ENCODE results near the gene PCDHB7. TPM values are rescaled to one million over a fixed set of nuclear protein-coding genes. Genes with fewer than 3 reads are reported as not detected.
"Not testable (repeated sequence)": the region's sequence is repeated elsewhere in the genome, so short reads cannot be mapped to it uniquely, and the experiment has no call there.

The PCDHB7 gene
- total and polyA plus RNA-seq, 8 donors, result 2.4 to 5.8 (median 4.3) TPM

- no peak for DNase-seq
- H3K4me3 ChIP-seq, result peak overlapping the region; percentile 12 to 19
- TF ChIP-seq CTCF (IDR thresholded peaks at IDR 0.05), result no peak
- no peaks in the 10 kb centered on the region for H3K4me1 ChIP-seq
- H3K27me3 ChIP-seq, result peaks cover 0 to 11% of the 10 kb centered on the region in 2 donors
- no peaks in the 10 kb centered on the region for H3K36me3 ChIP-seq
- no peak for ATAC-seq
- H3K27ac ChIP-seq, result no peak overlapping the region
- intact Hi-C loops (cut with DNase I), result no loop called here
- H3K9me3 ChIP-seq, result peaks cover 0 to 82% of the 10 kb centered on the region in 2 donors
These were observed 36.7 kb upstream of the PCDHB7 start for GRCh38 chr5:141135718-141136266.

- H3K27ac ChIP-seq; H3K4me1 ChIP-seq; ATAC-seq; H3K36me3 ChIP-seq; intact Hi-C loops (cut with DNase I); DNase-seq; H3K4me3 ChIP-seq: not testable (repeated sequence)
- peaks cover 0 to 81% of the 10 kb centered on the region in 2 donors for H3K9me3 ChIP-seq
- peaks cover 0 to 15% of the 10 kb centered on the region in 2 donors for H3K27me3 ChIP-seq
These were observed 35.1 kb upstream of the PCDHB7 start for GRCh38 chr5:141137346-141137745.

- DNase-seq (peak in 1 of 4 donors; percentile 10), ATAC-seq (no peak)
- intact Hi-C loops (cut with DNase I), result no loop called here
- TF ChIP-seq CTCF (IDR thresholded peaks at IDR 0.05), result no peak
- H3K9me3 ChIP-seq, result peaks cover 0 to 64% of the 10 kb centered on the region in 2 donors
- H3K4me1 ChIP-seq, result no peaks in the 10 kb centered on the region
- H3K36me3 ChIP-seq, result no peaks in the 10 kb centered on the region
- H3K27me3 ChIP-seq, result peaks cover 0 to 19% of the 10 kb centered on the region in 2 donors
- H3K27ac ChIP-seq, result no peak within 1 kb of the TSS
- H3K4me3 ChIP-seq, result no peak within 1 kb of the TSS
These were observed 22.6 kb upstream of the PCDHB7 start, which contains the start of gene PCDHB6 for GRCh38 chr5:141149812-141150211. TSS of gene PCDHB6 (plus strand) at chr5:141150057. CDS start at chr5:141150258, 201 bp downstream.

- Histone ChIP-seq H3K27ac (no peak overlapping the region), H3K36me3 (no peaks in the 10 kb centered on the region), H3K4me1 (no peaks in the 10 kb centered on the region), H3K27me3 (peaks cover 0 to 19% of the 10 kb centered on the region in 2 donors), H3K4me3 (no peak overlapping the region), H3K9me3 (peaks cover 0 to 67% of the 10 kb centered on the region in 2 donors)
- DNase-seq (no peak), ATAC-seq (no peak)
- intact Hi-C loops (cut with DNase I), result no loop called here
- no peak for TF ChIP-seq CTCF (IDR thresholded peaks at IDR 0.05)
These were observed 22.0 kb upstream of the PCDHB7 start for GRCh38 chr5:141150224-141150992.

GRCh38 chr5:141150993-141151325 lies 21.5 kb upstream of the PCDHB7 start:
- Histone ChIP-seq H3K9me3 (peaks cover 0 to 72% of the 10 kb centered on the region in 2 donors), H3K27ac (no peak overlapping the region), H3K4me3 (no peak overlapping the region), H3K36me3 (no peaks in the 10 kb centered on the region), H3K4me1 (no peaks in the 10 kb centered on the region), H3K27me3 (peaks cover 0 to 24% of the 10 kb centered on the region in 2 donors)
- DNase-seq, result no peak
- no peak for ATAC-seq
- no peak for TF ChIP-seq CTCF (IDR thresholded peaks at IDR 0.05)
- intact Hi-C loops (cut with DNase I), result no loop called here

- Histone ChIP-seq H3K9me3 (peaks cover 0 to 79% of the 10 kb centered on the region in 2 donors), H3K27me3 (peaks cover 0 to 31% of the 10 kb centered on the region in 2 donors)
- H3K4me1 ChIP-seq; H3K36me3 ChIP-seq; DNase-seq; intact Hi-C loops (cut with DNase I); ATAC-seq; H3K27ac ChIP-seq; H3K4me3 ChIP-seq: not testable (repeated sequence)
These were observed 20.8 kb upstream of the PCDHB7 start for GRCh38 chr5:141151632-141152031.

- DNase-seq; H3K4me3 ChIP-seq; H3K4me1 ChIP-seq; H3K36me3 ChIP-seq; H3K27ac ChIP-seq; intact Hi-C loops (cut with DNase I); ATAC-seq: not testable (repeated sequence)
- peaks cover 0 to 36% of the 10 kb centered on the region in 2 donors for H3K27me3 ChIP-seq
- H3K9me3 ChIP-seq, result peaks cover 0 to 83% of the 10 kb centered on the region in 2 donors
These were observed 20.3 kb upstream of the PCDHB7 start for GRCh38 chr5:141152096-141152495.

Data from left lung (tissue), 10 donors.